HG03460 (cell line): Measurements from ENCODE around the gene NCK2.
A peak's percentile ranks its signal among the peaks of the same experiment; 100 is the strongest.

Experiments
- ATAC-seq: cut with Tn5 transposase; IDR thresholded peaks from one replicate; pipeline ENCODE4 v1.9.1; 2021; ENCODE audit not compliant: unreplicated experiment

NCK2 gene

GRCh38 chr2:105774781-105775337, 30.1 kb downstream of the NCK2 start:
- no peak for ATAC-seq

- ATAC-seq = peak; percentile 65
Observed at GRCh38 chr2:105775809-105776559, 31.3 kb downstream of the NCK2 start.

GRCh38 chr2:105776560-105776928, 31.8 kb downstream of the NCK2 start:
- no peak for ATAC-seq

GRCh38 chr2:105777031-105777482, 32.3 kb downstream of the NCK2 start:
- ATAC-seq = no peak

GRCh38 chr2:105777506-105778055, 32.9 kb downstream of the NCK2 start:
- ATAC-seq = no peak

GRCh38 chr2:105778080-105778607, 33.4 kb downstream of the NCK2 start:
- no peak for ATAC-seq

GRCh38 chr2:105779394-105779793, 34.7 kb downstream of the NCK2 start:
- ATAC-seq = no peak

GRCh38 chr2:105780606-105781005, 35.9 kb downstream of the NCK2 start:
- ATAC-seq = no peak

- no peak for ATAC-seq
Observed at GRCh38 chr2:105781274-105781978, 36.7 kb downstream of the NCK2 start.

GRCh38 chr2:105782123-105782522, 37.4 kb downstream of the NCK2 start:
- ATAC-seq = no peak

- ATAC-seq = no peak
Observed at GRCh38 chr2:105782646-105783045, 37.9 kb downstream of the NCK2 start.

GRCh38 chr2:105783151-105783738, 38.5 kb downstream of the NCK2 start:
- no peak for ATAC-seq

- no peak for ATAC-seq
Observed at GRCh38 chr2:105783972-105784371, 39.3 kb downstream of the NCK2 start.

- no peak for ATAC-seq
Observed at GRCh38 chr2:105784589-105784988, 39.9 kb downstream of the NCK2 start.

GRCh38 chr2:105785095-105785847, 40.6 kb downstream of the NCK2 start:
- ATAC-seq = no peak

- no peak for ATAC-seq
Observed at GRCh38 chr2:105786231-105787230, 41.8 kb downstream of the NCK2 start.

GRCh38 chr2:105787376-105788318, 42.9 kb downstream of the NCK2 start:
- no peak for ATAC-seq

- ATAC-seq = no peak
Observed at GRCh38 chr2:105788670-105789290, 44.1 kb downstream of the NCK2 start.
